Suprapubic skin (tissue), 4 donors: ENCODE measurements around the gene CD209. TPM values are rescaled to one million over a fixed set of nuclear protein-coding genes. Genes with fewer than 3 reads are reported as not detected.

Source experiments
- DNase-seq, 2 donors: peaks; one replicate each; pipeline ENCODE4 v3.0.0-alpha.2; 2019; ENCODE audit warnings: low spot score in 2 of 2
- H3K27ac ChIP-seq: fragments of 200-600 bp; sonication (generic); one replicate; pipeline ENCODE4 v1.5.1; 2019
- H3K27me3 ChIP-seq: fragments of 200-600 bp; sonication (generic); one replicate; pipeline ENCODE4 v1.5.1; 2019
- H3K36me3 ChIP-seq: fragments of 200-600 bp; sonication (generic); one replicate; pipeline ENCODE4 v1.5.1; 2019
- H3K4me1 ChIP-seq: fragments of 200-600 bp; sonication (generic); one replicate; pipeline ENCODE4 v1.5.1; 2019
- H3K4me3 ChIP-seq: fragments of 200-600 bp; sonication (generic); one replicate; pipeline ENCODE4 v1.5.1; 2019; ENCODE audit warnings: mild to moderate bottlenecking
- H3K9me3 ChIP-seq: fragments of 200-600 bp; sonication (generic); one replicate; pipeline ENCODE4 v1.5.1; 2019
- EP300 ChIP-seq: sonication (generic); formaldehyde crosslinking; IDR thresholded peaks from one replicate; pipeline ENCODE4 v1.6.1; 2017; ENCODE audit warnings: antibody characterized with exemption
- POLR2A ChIP-seq, 2 donors: fragments of 450-650 bp; IDR thresholded peaks; one replicate each; pipeline ENCODE4 v1.6.1; 2017; ENCODE audit warnings: antibody characterized with exemption in 2 of 2, mild to moderate bottlenecking in 2 of 2, moderate library complexity in 2 of 2
- POLR2AphosphoS5 ChIP-seq, 3 donors: sonication (generic); formaldehyde crosslinking; IDR thresholded peaks; one replicate each; pipeline ENCODE4 v1.6.1; 2017; ENCODE audit warnings: antibody characterized with exemption in 3 of 3
- WGBS: methylation state at CpG from one replicate; pipeline ENCODE4 v1.1.5; 2018; 5-methylcytosine and 5-hydroxymethylcytosine counted together
- total RNA-seq, 4 donors: library from RNA; depleted of rRNA; stranded (reverse); fragments of >200 nt; gene quantifications; one replicate each; pipeline ENCODE4 v1.1.0, GENCODE V29; 2016
- TF ChIP-seq, protein P1 (sequence below), 2 donors: fragments of 200-600 bp in 1 of 2; fragments of 450-650 bp in 1 of 2; sonication (generic) in 1 of 2; IDR thresholded peaks; one replicate each; pipeline ENCODE4 v1.5.1; 2016 to 2019; ENCODE audit warnings: antibody characterized with exemption in 2 of 2, mild to moderate bottlenecking in 1 of 2, moderate library complexity in 1 of 2

The CD209 gene
- total RNA-seq, 4 donors from 2014 or later: 0.16 to 1.6 (median 0.50) TPM

GRCh38 chr19:7744871-7745650, 2.3 kb downstream of the CD209 start:
- DNase-seq: no peak
- H3K27ac ChIP-seq: no peak overlapping the region
- no peaks in the 10 kb centered on the region for H3K9me3 ChIP-seq
- no peak for TF ChIP-seq POLR2A (IDR thresholded peaks at IDR 0.05)
- no peak for TF ChIP-seq POLR2AphosphoS5 (IDR thresholded peaks at IDR 0.05)
- TF ChIP-seq, protein P1, sequence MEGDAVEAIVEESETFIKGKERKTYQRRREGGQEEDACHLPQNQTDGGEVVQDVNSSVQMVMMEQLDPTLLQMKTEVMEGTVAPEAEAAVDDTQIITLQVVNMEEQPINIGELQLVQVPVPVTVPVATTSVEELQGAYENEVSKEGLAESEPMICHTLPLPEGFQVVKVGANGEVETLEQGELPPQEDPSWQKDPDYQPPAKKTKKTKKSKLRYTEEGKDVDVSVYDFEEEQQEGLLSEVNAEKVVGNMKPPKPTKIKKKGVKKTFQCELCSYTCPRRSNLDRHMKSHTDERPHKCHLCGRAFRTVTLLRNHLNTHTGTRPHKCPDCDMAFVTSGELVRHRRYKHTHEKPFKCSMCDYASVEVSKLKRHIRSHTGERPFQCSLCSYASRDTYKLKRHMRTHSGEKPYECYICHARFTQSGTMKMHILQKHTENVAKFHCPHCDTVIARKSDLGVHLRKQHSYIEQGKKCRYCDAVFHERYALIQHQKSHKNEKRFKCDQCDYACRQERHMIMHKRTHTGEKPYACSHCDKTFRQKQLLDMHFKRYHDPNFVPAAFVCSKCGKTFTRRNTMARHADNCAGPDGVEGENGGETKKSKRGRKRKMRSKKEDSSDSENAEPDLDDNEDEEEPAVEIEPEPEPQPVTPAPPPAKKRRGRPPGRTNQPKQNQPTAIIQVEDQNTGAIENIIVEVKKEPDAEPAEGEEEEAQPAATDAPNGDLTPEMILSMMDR (IDR thresholded peaks at IDR 0.05): no peak
- no peak for TF ChIP-seq EP300
- H3K4me1 ChIP-seq: no peaks in the 10 kb centered on the region
- H3K4me3 ChIP-seq: no peak overlapping the region
- H3K27me3 ChIP-seq: peaks cover 32% of the 10 kb centered on the region
- 81% methylated on average over 12 of the region's 12 CpGs for WGBS
- H3K36me3 ChIP-seq: no peaks in the 10 kb centered on the region

- Histone ChIP-seq H3K9me3 (no peaks in the 10 kb centered on the region), H3K27me3 (peaks cover 33% of the 10 kb centered on the region), H3K36me3 (no peaks in the 10 kb centered on the region), H3K27ac (no peak overlapping the region), H3K4me3 (no peak overlapping the region), H3K4me1 (no peaks in the 10 kb centered on the region)
- 58% methylated on average over 5 of the region's 5 CpGs for WGBS
- no peak for DNase-seq
- TF ChIP-seq EP300: no peak
- no peak for TF ChIP-seq POLR2AphosphoS5 (IDR thresholded peaks at IDR 0.05)
- no peak for TF ChIP-seq POLR2A (IDR thresholded peaks at IDR 0.05)
- TF ChIP-seq, protein P1 (IDR thresholded peaks at IDR 0.05): no peak
Observed at GRCh38 chr19:7744199-7744786, 3.0 kb downstream of the CD209 start.

- Histone ChIP-seq H3K27ac (no peak overlapping the region), H3K27me3 (peaks cover 38% of the 10 kb centered on the region), H3K4me3 (no peak overlapping the region), H3K9me3 (no peaks in the 10 kb centered on the region), H3K36me3 (no peaks in the 10 kb centered on the region), H3K4me1 (no peaks in the 10 kb centered on the region)
- WGBS: 66% methylated on average over 2 of the region's 2 CpGs
- TF ChIP-seq POLR2AphosphoS5 (IDR thresholded peaks at IDR 0.05) (no peak), POLR2A (IDR thresholded peaks at IDR 0.05) (no peak), EP300 (no peak)
- TF ChIP-seq, protein P1 (IDR thresholded peaks at IDR 0.05): no peak
- DNase-seq: no peak
Observed at GRCh38 chr19:7743425-7743841, 3.9 kb downstream of the CD209 start.

- no peaks in the 10 kb centered on the region for H3K36me3 ChIP-seq
- no peaks in the 10 kb centered on the region for H3K4me1 ChIP-seq
- DNase-seq: no peak
- H3K4me3 ChIP-seq: no peak overlapping the region
- H3K9me3 ChIP-seq: no peaks in the 10 kb centered on the region
- peaks cover 37% of the 10 kb centered on the region for H3K27me3 ChIP-seq
- no peak overlapping the region for H3K27ac ChIP-seq
- TF ChIP-seq POLR2AphosphoS5 (IDR thresholded peaks at IDR 0.05) (no peak), POLR2A (IDR thresholded peaks at IDR 0.05) (no peak), EP300 (no peak)
- TF ChIP-seq, protein P1 (IDR thresholded peaks at IDR 0.05): no peak
- WGBS: 71% methylated on average over 11 of the region's 11 CpGs
Observed at GRCh38 chr19:7742991-7743390, 4.3 kb downstream of the CD209 start.

DNA sequence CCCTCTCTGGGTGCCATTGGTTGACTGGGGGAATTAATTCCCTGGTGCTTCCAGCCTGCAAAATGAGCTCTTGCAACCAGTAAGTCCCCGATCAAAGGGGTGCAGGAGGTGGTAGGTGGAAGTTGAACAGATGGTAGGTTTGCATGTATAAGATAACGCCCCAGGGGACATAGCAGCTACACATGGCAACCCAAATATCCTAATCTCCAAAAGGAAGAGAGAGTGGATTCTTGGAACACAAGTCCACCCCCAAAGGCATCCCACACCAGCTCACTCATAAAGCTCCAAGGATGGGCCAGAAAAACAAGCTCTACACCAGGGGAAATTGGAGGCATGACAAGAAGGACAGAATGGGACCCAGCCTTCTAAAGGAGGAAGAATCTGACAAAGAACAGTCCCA, 4.8 kb downstream of the CD209 start:
- WGBS: 61% methylated on average over 2 of the region's 2 CpGs
- Histone ChIP-seq H3K27ac (no peak overlapping the region), H3K36me3 (no peaks in the 10 kb centered on the region), H3K4me3 (no peak overlapping the region), H3K4me1 (no peaks in the 10 kb centered on the region), H3K9me3 (no peaks in the 10 kb centered on the region), H3K27me3 (peaks cover 33% of the 10 kb centered on the region)
- TF ChIP-seq POLR2A (IDR thresholded peaks at IDR 0.05) (no peak), POLR2AphosphoS5 (IDR thresholded peaks at IDR 0.05) (no peak), EP300 (no peak)
- TF ChIP-seq, protein P1 (IDR thresholded peaks at IDR 0.05): no peak
- DNase-seq: no peak
